Astrocyte (in vitro differentiated cells and primary cell): ENCODE data around the gene PXDN. TPM values are rescaled to one million over a fixed set of nuclear protein-coding genes. Genes with fewer than 3 reads are reported as not detected.
A peak's percentile ranks its signal among the peaks of the same experiment; 100 is the strongest.

Experiments used
- DNase-seq: peaks from one replicate; pipeline ENCODE4 v3.0.0-alpha.2; 2010; ENCODE audit warnings: low read depth
- FAIRE-seq: peaks from 2 replicates; lab custom pipeline; 2011; peaks lifted over from hg19 to GRCh38; lab: Jason Lieb, UNC
- H2AFZ ChIP-seq: 2 replicates; pipeline ENCODE4 v1.6.0; 2012; ENCODE audit warnings: low read depth, low read length, inconsistent platforms
- H3K27ac ChIP-seq: 2 replicates; pipeline ENCODE4 v1.5.1; 2011; ENCODE audit warnings: low read depth, low read length, inconsistent platforms
- H3K27me3 ChIP-seq: 2 replicates; pipeline ENCODE4 v1.6.0; 2011; ENCODE audit warnings: low read length, inconsistent platforms; ENCODE audit not compliant: insufficient read depth
- H3K36me3 ChIP-seq: 2 replicates; pipeline ENCODE4 v1.5.1; 2011; ENCODE audit warnings: low read length, inconsistent platforms; ENCODE audit not compliant: insufficient read depth
- H3K4me1 ChIP-seq: 2 replicates; pipeline ENCODE4 v1.5.1; 2011; ENCODE audit warnings: low read length, inconsistent platforms; ENCODE audit not compliant: insufficient read depth
- H3K4me2 ChIP-seq: 2 replicates; pipeline ENCODE4 v1.6.0; 2012; ENCODE audit warnings: low read length, inconsistent platforms
- H3K4me3 ChIP-seq: 2 replicates; pipeline ENCODE4 v1.5.1; 2011; ENCODE audit warnings: low read depth, mild to moderate bottlenecking, low read length, inconsistent platforms; ENCODE audit not compliant: insufficient read depth
- H3K79me2 ChIP-seq: 2 replicates; pipeline ENCODE4 v1.6.0; 2012; ENCODE audit warnings: mild to moderate bottlenecking, low read length, inconsistent platforms; ENCODE audit not compliant: insufficient read depth
- H3K9ac ChIP-seq: 2 replicates; pipeline ENCODE4 v1.6.0; 2012; ENCODE audit warnings: mild to moderate bottlenecking, low read length, inconsistent platforms
- H3K9me3 ChIP-seq: 2 replicates; pipeline ENCODE4 v1.5.1; 2012; ENCODE audit warnings: low read depth, mild to moderate bottlenecking, low read length, inconsistent platforms; ENCODE audit not compliant: insufficient read depth
- H4K20me1 ChIP-seq: 2 replicates; pipeline ENCODE4 v1.6.0; 2012; ENCODE audit warnings: low read length, inconsistent platforms; ENCODE audit not compliant: insufficient read depth
- H3K27ac Mint-ChIP-seq: one replicate; pipeline ENCODE4 v1.8.0; 2021; ENCODE audit warnings: mild to moderate bottlenecking, mixed read lengths; ENCODE audit not compliant: unreplicated experiment
- H3K27me3 Mint-ChIP-seq: one replicate; pipeline ENCODE4 v1.8.0; 2021; ENCODE audit warnings: low read depth, mixed read lengths; ENCODE audit not compliant: unreplicated experiment
- H3K36me3 Mint-ChIP-seq: one replicate; pipeline ENCODE4 v1.8.0; 2021; ENCODE audit warnings: low read depth, mixed read lengths; ENCODE audit not compliant: unreplicated experiment
- H3K4me1 Mint-ChIP-seq: one replicate; pipeline ENCODE4 v1.8.0; 2021; ENCODE audit warnings: low read depth, mixed read lengths; ENCODE audit not compliant: unreplicated experiment
- H3K4me3 Mint-ChIP-seq: one replicate; pipeline ENCODE4 v1.8.0; 2021; ENCODE audit warnings: mild to moderate bottlenecking, moderate library complexity, mixed read lengths; ENCODE audit not compliant: unreplicated experiment
- H3K9me3 Mint-ChIP-seq: one replicate; pipeline ENCODE4 v1.8.0; 2021; ENCODE audit warnings: mild to moderate bottlenecking, mixed read lengths; ENCODE audit not compliant: unreplicated experiment
- CTCF ChIP-seq: IDR thresholded peaks from 2 replicates; pipeline ENCODE4 v1.5.1; 2011; ENCODE audit warnings: low read depth, mild to moderate bottlenecking, inconsistent platforms, low read length, moderate library complexity; ENCODE audit not compliant: insufficient read depth
- EZH2 ChIP-seq: IDR thresholded peaks from 2 replicates; pipeline ENCODE4 v1.6.1; 2012; ENCODE audit warnings: mild to moderate bottlenecking, low read length, inconsistent platforms; ENCODE audit not compliant: insufficient read depth
- total RNA-seq: library from RNA; stranded (reverse); gene quantifications from 2 replicates; pipeline ENCODE4 v1.2.1, GENCODE V29; 2021

Gene PXDN
- total RNA-seq, 1 donor from 2014 or later: 417 TPM

GRCh38 chr2:1772471-1773267, 28.4 kb upstream of the PXDN start:
- H3K9me3 Mint-ChIP-seq: no peaks in the 10 kb centered on the region
- peaks cover 30% of the 10 kb centered on the region for H3K27me3 Mint-ChIP-seq
- H3K4me3 Mint-ChIP-seq: no peak overlapping the region

DNA sequence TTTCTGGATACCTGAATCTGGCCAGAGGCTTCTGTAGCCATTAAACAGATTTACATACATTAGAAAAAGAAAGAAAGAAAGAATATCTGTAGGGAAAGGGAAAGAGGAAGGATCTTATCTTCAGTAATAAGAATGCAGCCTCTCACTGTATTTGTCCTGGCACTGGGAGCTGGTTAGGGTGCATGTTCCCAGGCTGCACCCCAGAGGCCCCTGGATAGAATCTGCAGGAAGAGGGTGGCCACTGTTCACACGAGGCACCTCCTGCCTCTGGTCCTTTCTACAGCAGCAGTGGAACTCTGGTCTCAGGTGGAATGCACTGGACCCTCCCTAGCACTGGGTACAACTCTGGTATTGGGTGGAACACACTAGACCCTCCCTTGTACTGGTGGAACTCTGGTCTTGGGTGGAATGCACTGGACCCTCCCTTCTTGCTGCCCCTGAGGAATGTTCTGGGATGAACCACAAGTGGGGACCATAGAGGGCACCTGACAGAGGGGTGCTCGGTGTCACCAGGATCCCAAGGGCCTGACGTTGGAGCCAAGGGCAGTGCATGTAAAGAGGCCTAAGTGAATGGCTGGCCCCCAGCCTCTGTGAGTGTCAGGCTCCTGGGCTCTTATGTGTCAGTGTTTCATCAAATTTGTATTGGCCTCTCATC, 27.4 kb upstream of the PXDN start:
- no peak overlapping the region for H3K4me2 ChIP-seq
- H3K27ac Mint-ChIP-seq: no peak overlapping the region
- no peak overlapping the region for H3K4me3 ChIP-seq
- no peaks in the 10 kb centered on the region for H3K79me2 ChIP-seq
- DNase-seq (no peak), FAIRE-seq (no peak)
- H3K4me1 Mint-ChIP-seq: no peaks in the 10 kb centered on the region
- no peaks in the 10 kb centered on the region for H3K9me3 ChIP-seq
- H3K27me3 Mint-ChIP-seq: peaks cover 28% of the 10 kb centered on the region
- H3K27me3 ChIP-seq: peaks cover 2% of the 10 kb centered on the region
- H3K4me3 Mint-ChIP-seq: no peak overlapping the region
- no peak overlapping the region for H2AFZ ChIP-seq
- H4K20me1 ChIP-seq: no peaks in the 10 kb centered on the region
- no peaks in the 10 kb centered on the region for H3K36me3 ChIP-seq
- no peaks in the 10 kb centered on the region for H3K4me1 ChIP-seq
- TF ChIP-seq CTCF (no peak), EZH2 (no peak)
- no peaks in the 10 kb centered on the region for H3K9me3 Mint-ChIP-seq
- H3K9ac ChIP-seq: no peak overlapping the region
- H3K27ac ChIP-seq: no peak overlapping the region
- no peaks in the 10 kb centered on the region for H3K36me3 Mint-ChIP-seq

More at GRCh38 chr2:1772471-1773267, 28.4 kb upstream of the PXDN start:
- Histone ChIP-seq H3K9ac (no peak overlapping the region), H3K4me1 (no peaks in the 10 kb centered on the region), H3K36me3 (no peaks in the 10 kb centered on the region), H3K27ac (no peak overlapping the region), H4K20me1 (no peaks in the 10 kb centered on the region), H3K27me3 (peaks cover 5% of the 10 kb centered on the region), H3K79me2 (no peaks in the 10 kb centered on the region), H3K9me3 (no peaks in the 10 kb centered on the region), H3K4me2 (no peak overlapping the region), H3K4me3 (no peak overlapping the region), H2AFZ (no peak overlapping the region)
- TF ChIP-seq EZH2 (no peak), CTCF (no peak)
- DNase-seq (no peak), FAIRE-seq (peak; percentile 62)
- Mint-ChIP-seq H3K36me3 (no peaks in the 10 kb centered on the region), H3K4me1 (no peaks in the 10 kb centered on the region), H3K27ac (no peak overlapping the region)
